Fibroblast of skin of abdomen (primary cell): Measurements from ENCODE around the gene MAST3.

Source experiments
- DNase-seq: peaks from one replicate; pipeline ENCODE4 v3.0.0-alpha.2; 2013

MAST3 gene

GRCh38 chr19:18161636-18162002 is 64.0 kb downstream of the MAST3 start:
- DNase-seq, result no peak

DNA sequence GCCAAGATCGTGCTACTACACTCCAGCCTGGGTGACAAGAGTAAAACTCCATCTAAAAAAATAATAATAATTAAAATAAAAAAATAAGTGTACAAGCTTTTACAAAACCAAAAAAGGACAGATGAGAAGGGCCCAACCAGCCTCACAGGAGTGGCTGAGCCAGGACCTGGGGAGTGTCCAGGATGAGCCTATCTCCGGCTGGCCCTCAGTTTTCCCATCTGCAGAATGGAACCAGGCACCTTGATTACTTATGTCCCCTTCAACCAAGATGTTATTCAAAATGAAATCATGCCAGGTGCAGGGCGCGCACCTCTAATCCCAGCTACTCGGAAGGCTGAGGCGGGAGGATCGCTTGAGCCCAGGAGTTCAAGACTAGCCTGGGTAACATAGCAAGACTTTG is 66.5 kb downstream of the MAST3 start:
- DNase-seq, result no peak

DNA sequence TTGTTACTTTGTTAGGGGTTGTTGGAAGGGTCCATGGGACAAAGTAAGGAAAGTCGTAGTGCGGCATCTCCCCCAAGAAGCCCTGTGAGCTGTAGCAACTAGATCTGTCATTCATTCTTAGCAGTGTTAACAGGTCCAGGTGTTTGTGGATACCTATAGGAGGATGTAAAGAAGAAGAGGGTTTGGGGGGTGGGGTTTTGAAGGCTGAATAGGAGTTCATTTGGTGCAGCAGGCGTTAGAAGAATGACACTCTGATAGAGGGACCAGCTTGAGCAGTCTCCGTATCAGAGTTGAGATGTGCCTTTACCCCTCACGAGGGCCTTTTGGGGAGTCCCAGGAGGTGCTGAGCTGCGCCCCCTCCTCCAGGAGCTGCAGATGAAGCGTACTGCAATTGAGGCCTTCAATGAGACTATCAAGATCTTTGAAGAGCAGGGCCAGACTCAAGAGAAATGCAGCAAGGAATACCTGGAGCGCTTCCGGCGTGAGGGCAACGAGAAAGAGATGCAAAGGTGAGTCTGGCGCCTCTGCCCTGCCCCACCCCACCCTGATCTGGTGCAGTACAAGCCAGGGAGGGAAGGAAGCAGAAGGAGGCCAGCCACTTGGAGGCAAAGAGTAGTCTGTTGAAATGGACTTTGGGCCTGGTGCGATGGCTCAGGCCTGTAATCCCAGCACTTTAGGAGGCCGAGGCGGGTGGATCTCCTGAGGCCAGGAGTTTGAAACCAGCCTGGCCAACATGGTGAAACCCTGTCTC is 68.4 kb downstream of the MAST3 start:
- no peak for DNase-seq

DNA sequence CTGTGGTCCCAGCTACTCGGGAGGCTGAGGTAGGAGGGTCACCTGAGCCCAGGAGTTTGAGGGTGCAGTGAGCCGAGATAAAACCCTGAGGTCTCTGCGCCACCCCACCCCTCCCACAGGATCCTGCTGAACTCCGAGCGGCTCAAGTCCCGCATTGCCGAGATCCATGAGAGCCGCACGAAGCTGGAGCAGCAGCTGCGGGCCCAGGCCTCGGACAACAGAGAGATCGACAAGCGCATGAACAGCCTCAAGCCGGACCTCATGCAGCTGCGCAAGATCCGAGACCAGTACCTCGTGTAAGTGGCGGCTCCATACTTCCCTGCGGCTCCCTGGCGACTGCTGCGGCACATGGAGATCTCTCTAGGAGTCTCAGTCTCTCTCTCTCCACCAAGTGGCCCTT is 69.4 kb downstream of the MAST3 start:
- DNase-seq, result no peak

- no peak for DNase-seq
These were observed 70.5 kb downstream of the MAST3 start for GRCh38 chr19:18167975-18168645.

GRCh38 chr19:18168673-18169381 is 71.2 kb downstream of the MAST3 start:
- DNase-seq, result no peak

GRCh38 chr19:18170714-18171255 is 73.2 kb downstream of the MAST3 start:
- no peak for DNase-seq

DNA sequence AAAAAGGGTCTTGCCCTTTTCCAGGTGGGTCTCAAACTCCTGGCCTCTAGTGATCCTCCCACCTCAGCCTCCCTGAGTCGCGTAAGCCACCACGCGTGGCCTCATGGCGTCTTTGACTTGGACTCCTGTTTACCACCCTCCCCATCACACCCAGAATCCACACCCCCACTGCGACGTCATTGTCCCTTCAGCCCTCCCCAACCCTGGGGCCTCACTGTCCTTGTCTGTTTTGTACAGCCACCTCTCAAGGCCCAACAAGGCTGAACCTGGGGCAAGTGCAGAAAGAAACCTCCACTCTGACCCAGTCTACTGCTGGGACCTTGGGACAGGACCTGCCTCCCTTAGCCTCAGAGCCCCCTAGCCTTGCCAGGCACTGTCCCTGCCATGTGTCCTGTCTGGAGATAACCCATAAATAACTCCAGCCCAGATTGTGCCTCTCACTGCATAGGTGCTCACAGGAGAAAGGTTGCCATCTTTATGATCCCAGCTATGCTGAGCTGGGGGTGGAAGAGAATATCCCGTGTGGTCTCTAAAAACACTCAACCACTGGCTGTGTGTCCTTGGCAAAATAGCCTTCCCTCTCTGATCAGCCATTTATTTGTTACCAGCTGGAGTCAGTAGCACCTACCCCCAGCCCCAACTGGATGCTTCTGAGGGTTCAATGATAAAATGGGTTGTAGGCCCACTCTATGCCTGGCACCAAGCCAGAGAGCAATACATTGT is 74.2 kb downstream of the MAST3 start:
- DNase-seq, result no peak

GRCh38 chr19:18172331-18173053 is 74.9 kb downstream of the MAST3 start:
- no peak for DNase-seq

DNA sequence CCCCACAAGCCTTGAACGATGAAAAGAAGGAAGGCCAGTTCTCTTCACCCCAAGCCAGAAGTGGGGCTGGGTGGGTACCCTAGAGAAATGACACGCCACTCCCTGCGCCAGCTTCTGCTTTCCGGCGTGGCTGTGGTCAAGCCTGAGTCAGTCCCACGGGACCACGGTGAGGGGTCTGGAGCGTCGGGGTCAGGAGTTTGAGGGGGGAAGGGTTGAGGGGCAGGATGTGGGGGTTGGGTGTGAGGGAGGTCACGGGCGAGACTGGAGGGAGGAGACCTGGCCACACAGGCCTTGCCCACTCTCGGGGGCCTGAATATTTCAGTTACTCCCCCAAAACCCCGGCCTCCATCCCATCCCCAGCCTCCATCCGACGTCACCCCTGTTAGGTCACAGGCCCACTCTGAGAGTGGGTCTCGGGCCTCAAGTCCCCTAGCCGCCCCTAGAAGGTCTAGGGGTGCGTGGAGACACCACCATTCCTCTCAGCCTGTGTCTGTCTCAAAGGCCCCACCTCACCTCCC is 75.5 kb downstream of the MAST3 start:
- no peak for DNase-seq

DNA sequence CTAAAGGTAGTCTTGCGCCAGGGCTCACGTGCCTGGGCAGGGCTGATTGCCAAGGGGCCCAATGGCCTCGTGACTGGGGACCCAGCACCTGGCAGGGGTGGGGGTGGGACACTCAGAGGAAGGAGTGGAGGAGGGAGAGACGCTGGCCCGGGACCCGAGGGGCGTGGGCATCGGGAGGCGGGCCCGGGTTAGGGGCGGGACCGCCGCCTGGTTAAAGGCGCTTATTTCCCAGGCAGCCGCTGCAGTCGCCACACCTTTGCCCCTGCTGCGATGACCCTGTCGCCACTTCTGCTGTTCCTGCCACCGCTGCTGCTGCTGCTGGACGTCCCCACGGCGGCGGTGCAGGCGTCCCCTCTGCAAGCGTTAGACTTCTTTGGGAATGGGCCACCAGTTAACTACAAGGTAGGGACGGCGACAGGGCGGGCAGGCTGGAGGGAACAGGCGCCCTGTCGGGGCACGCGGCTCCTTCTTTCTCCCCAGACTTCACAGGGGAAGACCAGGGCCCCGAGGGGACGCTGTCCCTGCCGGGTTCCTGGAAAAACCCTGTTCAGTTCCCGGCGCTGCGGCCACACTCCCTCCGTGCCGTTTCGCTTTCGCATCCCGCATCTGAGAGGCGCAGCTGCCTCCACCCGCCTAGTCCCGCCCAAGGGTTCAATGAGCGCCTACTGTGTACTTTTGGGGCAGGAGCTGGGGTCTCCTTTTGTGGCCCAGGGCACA is 76.2 kb downstream of the MAST3 start, which contains the start of gene IFI30:
TSS of gene IFI30 (plus strand) at position 242 of the 717 bp plus-strand sequence. CDS start at position 271, 29 bp downstream.
- peak; percentile 24 for DNase-seq

- no peak for DNase-seq
These were observed 77.4 kb downstream of the MAST3 start for GRCh38 chr19:18174983-18175382.

DNA sequence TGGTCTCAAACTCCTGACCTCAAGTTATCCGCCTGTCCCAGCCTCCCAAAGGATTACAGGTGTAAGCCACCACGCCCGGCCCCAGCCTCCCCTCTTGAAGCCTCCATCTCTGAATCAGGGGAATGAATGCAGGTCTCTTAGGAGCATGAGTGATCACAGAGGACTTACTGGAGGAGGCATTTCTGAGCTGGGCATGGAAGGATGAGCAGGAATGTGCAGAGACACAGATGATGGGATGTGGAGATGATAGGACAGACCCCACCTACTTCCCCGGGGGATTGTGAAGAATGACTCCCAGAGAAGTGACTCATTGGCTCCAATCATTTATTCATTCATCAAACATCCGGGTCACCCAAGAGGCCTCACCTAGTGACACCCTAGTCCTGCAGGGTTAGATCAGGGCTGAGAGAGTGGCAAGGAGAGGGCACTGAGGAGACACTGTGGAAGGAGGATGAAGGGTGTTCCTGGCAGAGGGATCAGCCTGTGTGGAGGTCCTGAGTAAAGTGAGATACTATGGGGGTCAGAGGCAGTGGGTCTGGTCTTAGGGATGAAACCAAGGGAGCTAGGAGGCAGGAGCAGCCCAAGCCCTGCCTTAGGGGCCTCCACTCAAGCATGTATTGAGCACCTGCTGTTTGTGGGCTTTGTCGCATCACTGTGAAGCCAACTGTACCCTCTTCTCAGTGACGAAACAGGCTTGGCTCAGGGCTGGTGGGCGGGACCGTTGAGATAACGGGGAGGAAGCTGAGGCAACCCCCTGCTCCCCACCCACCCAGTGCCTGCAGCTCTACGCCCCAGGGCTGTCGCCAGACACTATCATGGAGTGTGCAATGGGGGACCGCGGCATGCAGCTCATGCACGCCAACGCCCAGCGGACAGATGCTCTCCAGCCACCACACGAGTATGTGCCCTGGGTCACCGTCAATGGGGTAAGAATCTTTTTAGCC is 79.1 kb downstream of the MAST3 start:
- no peak for DNase-seq

DNA sequence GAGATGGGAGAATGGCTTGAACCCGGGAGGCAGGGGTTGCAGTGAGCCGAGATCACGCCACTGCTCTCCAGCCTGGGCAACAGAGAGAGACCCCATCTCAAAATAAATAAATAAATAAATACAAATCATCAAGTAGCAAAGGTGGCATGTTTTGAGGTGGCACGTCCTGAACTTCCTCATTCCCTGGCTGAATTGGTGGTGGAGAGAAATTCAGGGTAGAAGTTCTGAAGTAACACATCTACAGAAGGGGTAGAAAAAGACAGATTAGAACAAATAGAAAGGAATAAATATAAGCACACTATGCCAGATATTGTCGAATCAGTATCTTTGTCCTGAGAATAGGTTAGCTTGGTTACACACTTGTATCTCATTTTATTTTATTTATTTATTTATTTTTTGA is 82.4 kb downstream of the MAST3 start:
- no peak for DNase-seq

- no peak for DNase-seq
These were observed 86.0 kb downstream of the MAST3 start for GRCh38 chr19:18183529-18183928.

GRCh38 chr19:18185538-18185937 is 88.0 kb downstream of the MAST3 start:
- no peak for DNase-seq

DNA sequence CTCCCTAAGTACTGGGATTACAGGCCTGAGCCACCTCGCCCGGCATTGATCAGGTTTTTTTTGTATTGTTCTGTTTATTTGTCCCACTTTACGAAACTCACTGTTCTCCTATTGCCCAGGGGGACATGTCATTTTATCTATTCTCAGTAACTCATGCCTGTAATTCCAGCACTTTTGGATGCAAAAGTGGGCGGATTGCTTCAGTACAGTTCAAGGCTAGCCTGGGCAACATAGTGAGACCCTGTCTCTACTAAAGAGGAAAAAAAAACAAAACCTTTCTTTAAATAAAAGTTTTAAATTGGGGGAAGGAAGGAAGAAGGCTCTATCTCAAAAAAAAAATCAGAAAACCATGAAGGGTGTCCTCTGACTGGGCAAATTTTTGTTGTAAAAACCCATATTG is 92.7 kb downstream of the MAST3 start:
- no peak for DNase-seq

DNA sequence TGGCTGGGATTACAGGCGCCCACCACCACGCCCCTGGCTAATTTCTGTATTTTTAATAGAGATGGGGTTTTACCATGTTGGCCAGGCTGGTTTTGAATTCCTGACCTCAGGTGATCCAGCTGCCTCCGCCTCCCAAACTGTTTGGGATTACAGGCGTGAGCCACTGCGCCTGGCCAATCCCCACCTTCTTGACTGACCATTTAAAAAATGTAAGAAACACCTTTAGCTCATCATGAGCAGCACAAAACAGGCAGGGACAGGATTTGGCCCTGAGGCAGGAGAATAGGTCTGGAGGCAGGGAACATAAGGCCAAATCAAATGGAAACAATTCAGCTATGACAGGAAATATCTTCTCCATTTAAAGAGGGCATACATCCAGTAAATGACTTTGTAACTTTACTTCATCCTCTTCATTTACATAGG is 94.1 kb downstream of the MAST3 start:
- no peak for DNase-seq

DNA sequence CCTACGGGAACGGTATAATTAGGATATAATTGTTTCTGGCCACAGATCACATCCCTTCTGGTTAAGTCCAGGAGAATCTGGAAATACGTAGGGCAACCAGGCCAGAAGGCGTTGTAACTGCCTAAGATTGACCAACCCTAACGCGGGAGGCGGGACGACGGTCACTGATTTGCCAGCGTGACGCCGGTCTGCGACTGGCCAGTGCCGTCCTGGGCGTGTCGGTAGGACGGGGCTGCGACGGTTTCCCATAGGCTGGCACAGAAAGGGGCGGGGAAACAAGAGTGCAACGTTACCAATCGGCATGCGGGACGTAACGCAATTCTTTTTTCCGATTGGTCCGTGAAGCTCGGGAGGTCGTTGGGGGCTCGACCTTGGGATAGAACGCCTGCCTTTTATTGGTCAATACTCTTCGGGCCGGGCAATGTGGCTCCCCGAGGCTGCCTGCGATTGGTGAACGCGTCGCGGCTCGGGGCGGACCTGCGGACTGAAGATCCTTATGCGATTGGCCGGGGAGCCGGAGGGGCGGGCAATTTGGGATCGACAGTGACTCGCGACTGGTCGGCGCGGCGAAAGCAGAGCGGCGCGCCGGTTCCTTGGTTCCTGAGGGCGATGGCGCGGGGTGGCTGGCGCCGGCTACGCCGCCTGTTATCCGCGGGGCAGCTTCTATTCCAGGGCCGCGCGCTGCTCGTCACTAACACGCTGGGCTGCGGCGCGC is 95.3 kb downstream of the MAST3 start, which contains the start of gene MPV17L2:
TSS of gene MPV17L2 (plus strand) at position 546 of the 715 bp plus-strand sequence. CDS start at position 610, 64 bp downstream.
- peak; percentile 100 for DNase-seq
